ENCODE measurements around the gene OR13G1.

- TF ChIP-seq CTCF (IDR thresholded peaks at IDR 0.05; ENCODE audit: insufficient read depth, low read length) (no peak), POLR2AphosphoS5 (IDR thresholded peaks at IDR 0.05; ENCODE audit: low read depth) (no peak), REST (IDR thresholded peaks at IDR 0.05; ENCODE audit: insufficient replicate concordance, low read depth) (no peak), GABPA (IDR thresholded peaks at IDR 0.05; ENCODE audit: low read depth) (no peak), SPI1 (IDR thresholded peaks at IDR 0.05; ENCODE audit: borderline replicate concordance, low read depth) (no peak)
Observed at GRCh38 chr1:247638781-247639180, 40.8 kb downstream of the OR13G1 start.

All from HL-60 (cell line).